ENCODE measurements around the gene ROBO2.

The ROBO2 gene

GRCh38 chr3:77189258-77189657 is 149.4 kb downstream of the ROBO2 start:
- DNase-seq (ENCODE audit: low read depth in 2 of 2) = no peak

- DNase-seq (ENCODE audit: low read depth in 2 of 2) = no peak
These were observed 149.8 kb downstream of the ROBO2 start for GRCh38 chr3:77189684-77190083.

GRCh38 chr3:77190374-77190773 is 150.5 kb downstream of the ROBO2 start:
- no peak for DNase-seq (ENCODE audit: low read depth in 2 of 2)

GRCh38 chr3:77191014-77191413 is 151.1 kb downstream of the ROBO2 start:
- no peak for DNase-seq (ENCODE audit: low read depth in 2 of 2)

- DNase-seq (ENCODE audit: low read depth in 2 of 2) = no peak
These were observed 151.7 kb downstream of the ROBO2 start for GRCh38 chr3:77191640-77192039.

- DNase-seq (ENCODE audit: low read depth in 2 of 2) = no peak
These were observed 156.1 kb downstream of the ROBO2 start for GRCh38 chr3:77195766-77196545.

GRCh38 chr3:77197408-77197807 is 157.5 kb downstream of the ROBO2 start:
- DNase-seq (ENCODE audit: low read depth in 2 of 2) = no peak

- no peak for DNase-seq (ENCODE audit: low read depth in 2 of 2)
These were observed 164.0 kb downstream of the ROBO2 start for GRCh38 chr3:77203851-77204250.

- no peak for DNase-seq (ENCODE audit: low read depth in 2 of 2)
These were observed 164.9 kb downstream of the ROBO2 start for GRCh38 chr3:77204788-77205187.

GRCh38 chr3:77207753-77208152 is 167.9 kb downstream of the ROBO2 start:
- DNase-seq (ENCODE audit: low read depth in 2 of 2) = no peak

- DNase-seq (ENCODE audit: low read depth in 2 of 2) = no peak
These were observed 182.8 kb downstream of the ROBO2 start for GRCh38 chr3:77222701-77223100.

- DNase-seq (ENCODE audit: low read depth in 2 of 2) = no peak
These were observed 187.7 kb downstream of the ROBO2 start for GRCh38 chr3:77227567-77227966.

GRCh38 chr3:77232557-77232956 is 192.7 kb downstream of the ROBO2 start:
- DNase-seq (ENCODE audit: low read depth in 2 of 2) = no peak

- DNase-seq (ENCODE audit: low read depth in 2 of 2) = no peak
These were observed 194.1 kb downstream of the ROBO2 start for GRCh38 chr3:77234004-77234403.

- DNase-seq (ENCODE audit: low read depth in 2 of 2) = no peak
These were observed 196.2 kb downstream of the ROBO2 start for GRCh38 chr3:77236118-77236517.

GRCh38 chr3:77240072-77240650 is 200.3 kb downstream of the ROBO2 start:
- DNase-seq (ENCODE audit: low read depth in 2 of 2) = no peak

GRCh38 chr3:77242371-77242770 is 202.5 kb downstream of the ROBO2 start:
- DNase-seq (ENCODE audit: low read depth in 2 of 2) = no peak

GRCh38 chr3:77244981-77245380 is 205.1 kb downstream of the ROBO2 start:
- no peak for DNase-seq (ENCODE audit: low read depth in 2 of 2)

- DNase-seq (ENCODE audit: low read depth in 2 of 2) = no peak
These were observed 207.2 kb downstream of the ROBO2 start for GRCh38 chr3:77247061-77247460.

GRCh38 chr3:77247817-77248216 is 207.9 kb downstream of the ROBO2 start:
- DNase-seq (ENCODE audit: low read depth in 2 of 2) = no peak

- DNase-seq (ENCODE audit: low read depth in 2 of 2) = no peak
These were observed 208.5 kb downstream of the ROBO2 start for GRCh38 chr3:77248420-77248819.

GRCh38 chr3:77251136-77251535 is 211.2 kb downstream of the ROBO2 start:
- no peak for DNase-seq (ENCODE audit: low read depth in 2 of 2)

GRCh38 chr3:77254967-77255831 is 215.3 kb downstream of the ROBO2 start:
- no peak for DNase-seq (ENCODE audit: low read depth in 2 of 2)

Data from stimulated activated CD8-positive, alpha-beta memory T cell treated with anti-CD3 and anti-CD28 coated beads, Interleukin-2, amount 100 ng/mL, for 1 hour (primary cell).